Neural progenitor cell (in vitro differentiated cells): ENCODE results near the gene WNT3A.

Source experiments
- CTCF ChIP-seq: fragments of 200-600 bp; sonication (generic); IDR thresholded peaks from 2 replicates; pipeline ENCODE4 v1.5.1; 2017; ENCODE audit warnings: antibody characterized with exemption, mild to moderate bottlenecking
- EZH2 ChIP-seq: fragments of 200-600 bp; sonication (generic); IDR thresholded peaks from 2 replicates; pipeline ENCODE4 v1.6.1; 2017; ENCODE audit warnings: antibody characterized with exemption, mild to moderate bottlenecking, moderate library complexity
- EZH2phosphoT487 ChIP-seq: fragments of 200-600 bp; sonication (generic); IDR thresholded peaks from 2 replicates; pipeline ENCODE4 v1.6.1; 2017; ENCODE audit warnings: antibody characterized with exemption

GRCh38 chr1:228062812-228063211 is 56.0 kb downstream of the WNT3A start:
- TF ChIP-seq CTCF, result no peak
- TF ChIP-seq EZH2, result no peak
- TF ChIP-seq EZH2phosphoT487, result no peak
